ENCODE results near the gene TOP3A.
A peak's percentile ranks its signal among the peaks of the same experiment; 100 is the strongest.

Gene TOP3A

DNA sequence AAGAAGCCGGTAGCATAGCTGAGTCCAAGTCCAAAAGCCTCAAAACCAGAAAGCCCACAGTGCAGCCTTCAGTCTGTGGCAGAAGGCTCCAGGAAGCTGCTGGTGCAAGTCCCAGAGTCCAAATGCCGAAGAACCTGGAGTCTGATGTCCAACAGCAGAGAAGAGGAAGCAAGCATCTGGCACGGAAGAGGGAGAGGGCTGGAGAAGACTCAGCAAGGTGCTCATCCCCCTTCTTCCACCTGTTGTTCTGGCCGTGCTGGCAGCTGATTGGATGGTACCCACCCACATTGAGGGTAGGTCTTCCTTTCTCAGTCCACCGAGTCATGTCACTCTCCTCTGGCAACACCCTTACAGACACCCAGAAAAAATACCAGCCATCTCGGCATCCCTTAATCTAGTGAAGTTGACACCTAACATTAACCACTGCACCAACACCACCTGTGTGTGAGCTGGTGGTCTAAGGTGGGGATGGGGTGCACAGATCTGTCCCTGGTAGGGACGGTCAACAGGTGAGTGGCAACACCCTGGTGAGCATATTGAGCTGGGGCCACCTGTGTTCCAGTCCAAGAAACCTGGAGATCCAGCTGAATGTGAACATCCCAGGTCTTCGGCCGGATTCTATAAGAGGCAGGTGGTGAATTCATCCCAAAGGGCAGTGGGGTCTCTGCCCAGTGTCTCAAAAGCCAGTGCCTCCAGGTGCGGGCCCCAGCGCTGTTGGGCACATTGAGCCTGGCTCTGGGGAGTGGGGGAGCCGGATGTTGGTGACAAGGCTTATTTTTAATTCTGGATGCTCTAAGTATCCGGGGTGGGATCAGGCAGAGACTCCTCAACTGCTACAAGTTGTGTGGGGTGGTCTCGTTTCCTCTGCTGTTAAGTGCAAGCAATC lies 44.5 kb downstream of the TOP3A start:
- DNase-seq: no peak

DNA sequence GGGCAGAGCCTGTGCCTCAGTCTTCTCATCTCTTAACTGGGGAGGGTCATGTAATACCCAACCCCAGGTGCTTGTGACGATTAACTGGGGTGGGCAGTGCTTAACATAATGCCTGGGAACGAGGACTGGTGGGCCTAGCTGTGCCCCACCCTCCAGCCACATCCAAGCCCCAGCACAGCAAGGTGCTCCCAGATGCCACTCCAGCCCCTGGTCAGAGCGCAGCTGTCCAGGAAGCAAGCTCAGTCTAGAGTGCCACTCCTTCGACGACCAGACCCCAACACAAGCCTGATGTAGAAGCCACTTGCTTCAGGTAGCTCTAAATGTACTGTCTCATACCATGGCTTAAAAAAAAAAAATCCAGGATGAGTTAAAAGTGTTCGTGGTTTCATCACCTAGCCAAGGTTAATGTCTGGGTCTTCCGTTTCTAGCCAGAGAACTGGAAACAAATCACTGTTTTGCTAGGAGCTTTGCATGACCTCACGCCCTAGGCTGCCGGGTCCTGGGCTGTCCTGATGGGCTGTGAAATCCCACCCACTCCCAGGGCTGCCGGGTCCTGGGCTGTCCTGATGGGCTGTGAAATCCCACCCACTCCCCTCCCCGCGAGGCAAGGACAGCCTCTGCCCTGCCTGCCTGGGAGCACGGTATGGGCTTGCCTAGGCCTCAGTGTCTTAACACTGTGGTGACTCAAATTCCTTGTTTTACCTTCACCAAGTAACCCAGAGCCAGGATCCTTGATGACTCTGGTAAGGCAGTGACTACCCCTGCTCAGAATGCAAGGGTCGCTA lies 46.7 kb downstream of the TOP3A start:
- DNase-seq: no peak

DNA sequence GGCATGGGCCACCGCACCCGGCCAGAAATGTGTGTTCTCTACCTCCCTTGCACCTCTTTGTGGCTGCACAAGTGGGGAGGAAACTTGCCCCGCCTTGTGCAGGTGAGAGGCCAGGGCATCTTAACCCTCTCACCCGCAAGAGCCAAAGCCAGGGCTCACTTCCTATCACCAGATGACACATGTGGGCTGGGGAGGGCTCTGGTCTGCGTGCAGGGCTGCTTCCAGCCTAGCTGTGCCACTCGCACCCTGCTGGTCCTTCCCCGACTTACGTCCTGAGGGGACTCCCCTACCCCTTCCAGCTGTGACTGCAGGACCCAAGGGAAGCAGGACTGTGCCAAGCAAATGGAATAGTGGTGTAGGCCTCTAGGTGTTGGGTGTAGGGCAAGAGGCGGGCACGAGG lies 47.4 kb downstream of the TOP3A start:
- DNase-seq: no peak

DNA sequence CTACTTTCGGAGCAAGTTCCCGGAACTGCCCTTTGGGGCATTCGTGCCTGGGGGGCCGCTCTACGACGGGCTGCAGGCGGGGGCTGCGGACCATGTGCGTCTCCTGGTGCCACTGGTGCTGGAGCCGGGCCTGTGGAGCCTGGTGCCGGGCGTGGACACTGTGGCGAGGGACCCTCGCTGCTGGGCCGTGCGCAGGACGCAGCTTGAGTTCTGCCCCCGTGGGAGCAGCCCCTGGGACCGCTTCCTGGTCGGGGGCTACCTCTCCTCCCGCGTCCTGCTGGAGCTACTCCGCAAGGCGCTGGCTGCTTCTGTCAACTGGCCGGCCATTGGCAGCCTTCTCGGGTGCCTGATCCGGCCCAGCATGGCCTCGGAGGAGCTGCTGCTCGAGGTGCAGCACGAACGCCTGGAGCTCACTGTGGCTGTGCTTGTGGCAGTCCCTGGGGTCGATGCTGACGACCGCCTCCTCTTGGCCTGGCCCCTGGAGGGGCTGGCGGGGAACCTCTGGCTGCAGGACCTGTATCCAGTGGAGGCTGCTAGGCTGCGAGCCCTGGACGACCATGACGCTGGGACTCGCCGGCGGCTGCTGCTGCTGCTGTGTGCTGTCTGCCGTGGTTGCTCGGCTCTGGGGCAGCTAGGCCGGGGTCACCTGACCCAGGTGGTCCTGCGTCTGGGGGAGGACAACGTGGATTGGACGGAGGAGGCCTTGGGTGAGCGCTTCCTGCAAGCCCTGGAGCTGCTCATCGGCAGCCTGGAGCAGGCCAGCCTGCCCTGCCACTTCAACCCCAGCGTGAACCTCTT lies 50.7 kb downstream of the TOP3A start:
- no peak for DNase-seq

- no peak for DNase-seq
These were observed 52.2 kb downstream of the TOP3A start for GRCh38 chr17:18262641-18263040.

- DNase-seq: no peak
These were observed 52.7 kb downstream of the TOP3A start for GRCh38 chr17:18262111-18262510.

DNA sequence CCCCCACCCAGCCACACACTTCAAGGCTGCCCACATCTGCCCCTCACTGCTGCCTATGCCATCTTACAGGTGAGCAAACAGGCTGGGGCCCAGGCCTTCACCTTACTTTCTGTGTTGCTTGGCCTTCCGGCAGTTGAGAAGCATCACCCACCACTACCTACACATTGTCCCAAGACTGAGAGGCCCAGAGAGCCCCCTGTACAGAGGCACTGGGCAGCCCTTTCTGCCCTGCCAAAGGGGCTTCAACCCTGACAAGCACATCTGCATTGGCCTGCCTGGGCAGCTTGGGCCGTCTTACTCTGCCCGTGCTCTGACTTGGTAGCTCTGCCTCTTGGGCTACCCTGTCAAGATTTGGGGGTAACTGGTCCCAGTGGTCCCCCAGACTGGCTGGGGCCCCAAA lies 53.1 kb downstream of the TOP3A start:
- DNase-seq: no peak

DNA sequence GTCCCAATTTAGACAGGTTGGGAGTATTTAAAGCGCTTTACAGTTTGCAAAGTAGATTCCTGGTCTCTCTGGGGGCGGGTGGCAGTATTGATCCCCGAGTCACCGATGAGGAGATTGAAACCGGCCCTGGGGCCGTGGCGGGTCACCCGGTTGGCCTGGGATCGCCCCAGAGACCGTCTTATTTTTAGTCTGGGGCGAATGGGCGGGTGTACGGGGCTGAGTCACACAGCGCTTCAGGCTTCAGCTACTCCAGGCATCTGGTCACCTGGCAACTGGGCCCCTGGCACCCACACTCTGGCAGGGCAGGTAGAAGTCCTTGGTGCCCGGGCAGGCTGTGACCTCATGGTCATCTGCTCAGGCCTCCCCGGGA lies 53.7 kb downstream of the TOP3A start:
- no peak for DNase-seq

GRCh38 chr17:18260332-18261145 lies 54.3 kb downstream of the TOP3A start, which contains the start of gene MIEF2:
Gene MIEF2, plus strand, starts transcription at chr17:18260662. Its CDS starts 2,059 bp downstream, at chr17:18262721.
- DNase-seq: peak; percentile 71

GRCh38 chr17:18259621-18260331 lies 55.0 kb downstream of the TOP3A start:
- DNase-seq: no peak

- DNase-seq: no peak
These were observed 56.3 kb downstream of the TOP3A start, which contains the start of gene FLII for GRCh38 chr17:18258356-18259038. Gene FLII, minus strand, starts transcription at chr17:18258738. Its CDS starts 48 bp downstream, at chr17:18258690.

DNA sequence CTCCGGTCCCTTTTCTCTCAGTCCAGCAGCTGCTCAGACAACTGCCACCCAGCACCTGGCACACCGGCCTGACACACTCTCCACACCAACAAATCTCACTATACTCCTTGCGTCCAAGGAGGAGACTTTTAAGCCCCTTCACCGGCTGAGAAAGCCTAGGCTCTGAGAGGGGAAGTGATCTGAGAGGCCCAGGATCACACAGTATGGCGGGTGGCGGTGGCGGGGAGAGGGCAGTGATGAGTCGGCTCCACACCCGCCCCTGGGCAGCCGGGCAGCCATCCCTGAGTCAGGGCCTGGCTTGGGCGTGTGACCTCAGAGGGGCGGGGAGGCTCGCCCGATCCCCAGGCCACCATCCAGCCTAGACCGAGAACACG lies 56.8 kb downstream of the TOP3A start:
- no peak for DNase-seq

DNA sequence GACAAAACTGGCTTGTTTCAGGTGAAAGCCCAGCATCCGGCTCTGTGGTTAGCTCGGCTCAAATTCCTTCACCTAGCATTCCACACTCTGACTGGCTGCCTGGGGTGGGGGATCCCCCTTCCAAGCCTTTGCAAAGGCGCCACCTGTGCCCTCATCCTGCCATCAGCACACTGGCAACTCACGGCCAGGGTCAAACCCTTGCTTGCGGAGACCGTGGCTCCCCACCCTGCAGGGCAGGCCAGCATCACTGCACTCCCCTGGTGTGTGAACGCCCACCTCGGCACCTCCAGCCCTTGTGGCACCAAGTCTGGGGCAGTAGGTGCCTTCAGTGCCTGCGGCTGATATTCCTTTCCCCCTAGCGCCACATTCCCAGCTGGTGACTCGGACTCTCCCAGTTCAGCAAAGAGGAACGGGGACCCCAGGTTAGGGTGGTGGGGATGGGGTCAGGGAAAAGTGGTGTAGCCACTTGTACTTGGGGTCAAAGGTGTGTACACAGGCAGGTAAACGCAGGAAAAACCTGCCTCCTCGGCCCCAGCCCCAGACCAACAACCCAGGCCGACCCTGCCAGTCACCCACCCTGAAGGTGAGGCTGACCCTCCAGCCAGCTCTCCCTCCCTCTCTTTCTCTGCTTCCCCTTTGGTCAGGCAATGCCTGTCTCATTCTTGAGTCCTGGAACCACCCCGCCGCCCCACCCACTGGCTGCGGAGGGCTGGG lies 57.4 kb downstream of the TOP3A start:
- DNase-seq: no peak

GRCh38 chr17:18256776-18257175 lies 58.0 kb downstream of the TOP3A start:
- DNase-seq: no peak

DNA sequence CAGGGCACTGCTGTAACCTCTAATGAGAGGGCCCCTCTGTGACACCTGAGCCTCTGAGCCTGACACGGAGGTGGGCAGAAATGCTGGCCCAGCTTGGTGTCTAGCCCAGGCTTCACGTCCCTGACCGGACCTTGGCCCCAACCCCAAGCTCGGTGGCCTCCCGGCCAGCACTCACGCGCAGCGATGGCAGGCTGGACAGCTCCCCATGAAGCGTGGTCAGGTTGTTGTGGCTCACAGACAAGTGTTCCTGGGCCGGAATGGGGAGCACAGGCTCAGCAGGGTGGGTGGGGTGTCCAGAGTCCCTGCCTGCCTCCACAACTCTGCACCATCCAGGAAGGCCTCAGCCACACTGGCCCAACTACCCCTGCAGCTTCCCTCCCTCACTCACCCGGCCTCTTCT lies 58.4 kb downstream of the TOP3A start:
- DNase-seq: no peak

DNA sequence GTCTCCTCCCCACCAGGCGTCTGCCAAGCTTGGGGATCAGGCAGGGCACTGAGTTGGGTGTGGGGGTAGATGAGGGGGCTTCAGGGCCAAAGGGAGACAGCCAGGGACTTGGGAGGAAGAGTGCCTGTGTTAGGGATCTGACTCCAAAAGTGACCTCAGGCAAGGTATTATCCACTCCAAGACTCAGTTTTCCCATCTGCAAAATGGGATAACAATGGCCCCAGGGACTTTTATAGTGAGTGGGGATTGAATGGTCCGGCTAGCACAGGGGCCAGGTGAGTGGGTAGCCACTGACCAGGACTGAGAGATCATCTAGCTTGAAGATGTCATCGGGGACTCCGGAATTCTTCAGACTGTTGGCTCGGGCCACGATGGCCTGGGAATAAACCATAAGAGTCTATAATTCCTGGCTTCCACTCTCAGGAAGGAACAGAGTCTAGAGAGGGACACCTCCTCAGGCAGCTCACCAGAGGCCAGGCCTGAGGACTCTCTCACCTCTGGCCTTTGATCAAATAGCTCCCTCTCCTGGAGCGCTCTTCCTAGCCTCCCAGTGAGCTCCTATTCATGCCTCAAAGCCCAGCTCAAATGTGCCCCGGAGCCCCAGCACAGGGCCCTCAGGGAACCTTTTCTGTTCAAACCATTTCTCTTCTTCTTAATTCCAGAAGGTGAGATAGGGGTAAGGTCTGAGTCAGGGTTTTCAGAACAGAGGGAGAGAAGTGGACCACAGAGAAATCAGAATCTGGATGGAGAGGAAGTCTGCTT lies 59.7 kb downstream of the TOP3A start:
- DNase-seq: no peak

DNA sequence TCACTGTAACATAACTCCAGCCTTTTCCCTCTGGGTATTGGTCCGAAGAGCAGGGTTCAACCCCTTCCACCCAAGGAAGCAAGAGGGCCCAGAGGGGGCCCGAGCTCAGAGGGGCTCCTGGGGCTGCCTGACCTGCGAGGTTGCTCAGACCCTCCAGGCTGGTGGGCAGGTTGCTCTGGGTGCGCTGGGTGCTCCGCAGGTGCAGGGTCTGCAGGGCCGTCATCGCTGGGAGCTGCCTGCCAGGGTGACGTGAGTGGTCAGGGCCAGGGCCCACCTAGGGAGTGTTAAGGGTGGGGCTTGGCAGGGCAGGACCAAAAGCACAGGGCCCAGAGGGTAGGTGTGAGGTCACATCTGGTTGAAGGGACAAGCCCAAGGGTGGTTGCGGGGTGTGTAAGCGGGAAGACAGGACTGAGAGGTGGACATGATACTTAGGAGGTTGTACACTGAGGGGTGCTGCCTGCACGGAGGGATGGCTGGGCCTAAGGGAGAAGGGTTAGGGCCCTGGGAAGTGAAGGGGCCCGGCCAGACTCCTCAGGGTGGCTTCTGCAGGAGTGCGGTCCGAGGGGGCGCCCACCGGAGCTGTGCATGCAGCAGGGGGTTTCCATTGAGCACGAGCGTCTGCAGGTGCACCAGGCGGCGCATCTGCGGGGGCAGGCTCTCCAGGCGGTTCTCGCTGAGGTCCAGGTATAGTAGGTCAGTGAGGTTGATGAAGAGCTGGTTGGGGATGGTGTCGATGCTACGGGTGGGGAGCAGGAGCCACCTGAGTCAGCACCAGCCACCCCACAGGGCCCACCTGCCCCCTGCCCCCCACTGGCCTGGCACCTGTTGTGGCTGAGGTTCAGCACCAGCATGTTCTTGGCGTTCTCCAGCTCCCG lies 60.6 kb downstream of the TOP3A start:
- DNase-seq: no peak

DNA sequence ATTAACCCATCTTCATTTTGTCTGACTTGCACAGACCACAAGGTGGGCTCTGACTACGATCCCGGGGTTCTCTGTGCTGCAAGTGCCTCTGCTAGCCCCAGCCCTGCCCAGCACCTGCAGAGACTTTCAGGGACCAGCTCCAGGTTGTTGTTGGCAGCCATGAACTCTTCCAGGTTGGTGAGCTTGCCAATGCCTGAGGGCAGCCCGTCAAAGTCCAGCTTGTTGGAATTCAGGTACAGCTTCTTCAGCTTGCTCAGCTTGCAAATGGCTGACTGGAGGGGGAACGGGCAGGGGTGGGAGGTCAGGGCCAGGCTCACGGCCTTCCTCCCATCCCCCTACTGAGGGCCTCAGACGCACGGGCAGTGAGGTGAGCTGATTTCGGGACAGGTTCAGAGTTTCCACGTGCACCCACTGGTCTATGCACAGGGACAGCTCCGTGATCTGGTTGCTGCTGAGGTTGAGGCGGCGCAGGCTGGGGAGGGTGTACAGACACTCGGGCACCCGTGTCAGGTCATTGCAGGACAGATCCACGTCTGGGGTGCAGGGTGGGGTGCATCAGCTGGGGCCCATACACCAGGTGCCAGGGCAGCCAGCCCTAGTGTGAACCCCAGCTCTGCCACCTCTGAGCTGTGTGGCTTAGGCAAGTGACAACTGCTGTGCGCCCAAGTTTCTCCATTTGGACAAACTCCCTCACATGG lies 61.5 kb downstream of the TOP3A start:
- DNase-seq: no peak
